Vagina (tissue), 2 donors: ENCODE data around the gene DEPP1.

ENCODE experiments used
- CTCF ChIP-seq, 3 experiments: fragments of 450-650 bp in 2 of 3; fragments of 200-600 bp in 1 of 3; sonication (generic) in 1 of 3; IDR thresholded peaks; one replicate each; pipeline ENCODE4 v1.5.1; 2017 to 2019; ENCODE audit warnings: antibody characterized with exemption in 3 of 3, mild to moderate bottlenecking in 2 of 3, moderate library complexity in 2 of 3
- POLR2A ChIP-seq, 2 donors: fragments of 450-650 bp; IDR thresholded peaks; one replicate each; pipeline ENCODE4 v1.6.1; 2017; ENCODE audit warnings: antibody characterized with exemption in 2 of 2, mild to moderate bottlenecking in 2 of 2, moderate library complexity in 2 of 2
- POLR2AphosphoS5 ChIP-seq, 2 donors: sonication (generic); formaldehyde crosslinking; IDR thresholded peaks; one replicate each; pipeline ENCODE4 v1.9.0; 2017; ENCODE audit warnings: antibody characterized with exemption in 2 of 2, mild to moderate bottlenecking in 2 of 2, low read depth in 1 of 2; ENCODE audit not compliant: insufficient read depth in 1 of 2

GRCh38 chr10:44990965-44991364 lies 12.4 kb upstream of the DEPP1 start:
- TF ChIP-seq CTCF (IDR thresholded peaks at IDR 0.05): no peak
- no peak for TF ChIP-seq POLR2A (IDR thresholded peaks at IDR 0.05)
- TF ChIP-seq POLR2AphosphoS5 (IDR thresholded peaks at IDR 0.05; ENCODE audit: insufficient read depth in 1 of 2, low read depth in 1 of 2): no peak
